Colon (tissue), 2 donors: ENCODE results near the gene PNLIPRP2.

Experiments used
- FAIRE-seq: peaks from 2 replicates; lab custom pipeline; 2012; peaks lifted over from hg19 to GRCh38; lab: Jason Lieb, UNC
- donor health status: control.
- donor health status: control.

The PNLIPRP2 gene

GRCh38 chr10:116612107-116612769 lies 8.5 kb upstream of the PNLIPRP2 start:
- FAIRE-seq: no peak

DNA sequence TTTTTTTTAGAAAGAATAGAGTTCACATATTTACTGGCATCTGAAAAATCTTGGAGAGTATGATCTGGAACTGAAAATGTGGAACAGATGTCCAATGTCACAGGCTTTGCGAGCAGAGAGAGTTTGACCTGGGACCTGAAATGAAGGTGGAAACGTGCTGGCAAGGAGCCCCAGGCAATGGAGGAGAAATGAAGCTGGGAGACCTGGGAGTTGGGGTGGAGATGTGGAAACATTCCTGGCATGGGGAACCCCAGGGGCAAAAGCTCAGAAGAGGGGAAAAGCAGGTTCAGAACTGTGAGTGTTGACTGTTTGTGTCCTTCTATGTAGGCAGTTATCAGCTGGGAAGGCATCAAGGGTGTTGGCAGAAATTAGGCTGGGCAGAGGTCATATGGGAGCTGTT lies 7.3 kb upstream of the PNLIPRP2 start:
- no peak for FAIRE-seq

GRCh38 chr10:116614796-116615195 lies 6.0 kb upstream of the PNLIPRP2 start:
- FAIRE-seq: no peak

- no peak for FAIRE-seq
Measured at GRCh38 chr10:116615199-116615776, 5.5 kb upstream of the PNLIPRP2 start.

GRCh38 chr10:116621476-116621875 lies 723 bp downstream of the PNLIPRP2 start:
- no peak for FAIRE-seq

GRCh38 chr10:116621934-116622655 lies 1.3 kb downstream of the PNLIPRP2 start:
- FAIRE-seq: no peak

DNA sequence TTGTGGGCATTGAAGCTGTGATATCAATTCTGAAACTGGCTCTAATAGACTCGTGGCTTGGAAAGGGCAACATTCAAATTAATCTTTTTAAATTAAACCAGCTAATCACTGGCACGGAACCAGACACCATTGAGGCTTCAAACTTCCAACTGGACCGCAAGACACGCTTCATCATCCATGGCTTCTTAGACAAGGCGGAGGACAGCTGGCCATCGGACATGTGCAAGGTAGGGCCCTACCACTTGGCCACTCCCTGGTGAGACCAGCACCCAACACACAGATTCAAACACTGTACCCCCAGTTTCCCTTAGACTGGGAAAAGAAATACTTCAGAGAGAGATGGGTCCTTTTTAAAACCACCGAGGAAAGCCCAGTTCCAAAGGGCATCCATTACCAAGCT lies 5.1 kb downstream of the PNLIPRP2 start:
- FAIRE-seq: no peak

DNA sequence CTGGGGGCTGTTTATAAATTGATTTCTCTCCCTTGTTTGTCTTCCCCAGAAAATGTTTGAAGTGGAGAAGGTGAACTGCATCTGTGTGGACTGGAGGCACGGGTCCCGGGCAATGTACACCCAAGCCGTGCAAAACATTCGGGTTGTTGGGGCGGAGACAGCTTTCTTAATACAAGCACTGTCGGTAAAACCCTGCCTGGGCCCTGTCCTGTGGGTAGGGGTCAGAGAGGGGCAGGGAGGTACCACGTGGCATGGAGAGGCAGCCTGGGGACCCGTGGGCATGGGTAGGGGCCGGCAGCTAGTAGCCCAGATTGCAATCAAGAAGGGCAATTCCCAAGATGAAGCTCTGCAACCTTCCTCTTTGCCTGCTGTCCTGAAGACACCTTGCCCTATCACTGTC lies 6.1 kb downstream of the PNLIPRP2 start:
- FAIRE-seq: no peak

DNA sequence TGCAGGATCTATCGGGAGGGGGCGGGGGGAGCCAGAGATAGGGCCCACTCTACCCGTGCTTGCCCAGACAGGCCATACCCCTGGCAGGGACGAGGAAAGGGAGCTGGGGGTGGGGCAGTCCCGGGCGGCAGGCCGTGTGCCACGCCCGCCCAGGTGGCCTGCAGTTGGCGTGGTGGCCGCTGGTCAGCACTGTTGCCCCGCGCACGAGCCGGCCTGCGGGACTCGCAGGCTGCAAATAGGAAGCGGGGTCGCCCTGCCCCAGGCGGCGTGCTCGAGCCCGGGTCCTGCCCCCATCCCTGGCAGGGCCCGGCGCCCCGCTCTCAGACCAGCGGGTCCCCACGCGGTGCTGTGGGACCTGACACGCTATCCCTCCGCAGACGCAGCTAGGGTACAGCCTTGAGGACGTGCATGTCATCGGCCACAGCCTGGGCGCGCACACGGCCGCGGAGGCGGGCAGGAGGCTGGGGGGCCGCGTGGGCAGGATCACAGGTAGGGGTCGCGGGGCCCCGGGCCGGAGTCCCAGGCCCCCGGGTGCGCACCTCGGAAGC lies 6.7 kb downstream of the PNLIPRP2 start:
- no peak for FAIRE-seq

GRCh38 chr10:116629340-116629739 lies 8.6 kb downstream of the PNLIPRP2 start:
- no peak for FAIRE-seq

DNA sequence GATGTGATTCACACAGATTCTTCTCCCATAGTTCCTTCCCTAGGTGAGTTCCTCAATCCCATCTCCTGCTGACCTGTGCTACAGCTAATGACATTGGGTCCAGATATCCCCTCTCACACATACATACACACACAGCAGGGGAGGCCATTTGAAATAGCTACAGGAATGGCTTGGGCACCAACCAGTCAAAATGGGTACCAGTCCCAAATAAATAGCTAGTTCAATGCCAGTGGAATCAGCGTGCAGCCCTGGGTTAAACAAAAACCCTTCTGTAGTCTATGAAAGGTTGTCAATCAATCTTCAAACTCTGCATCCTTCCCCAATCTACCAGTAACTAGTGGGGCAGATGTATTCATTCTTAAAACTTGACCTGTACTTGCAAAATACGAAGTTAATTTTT lies 9.3 kb downstream of the PNLIPRP2 start:
- FAIRE-seq: no peak

GRCh38 chr10:116631871-116632295 lies 11.1 kb downstream of the PNLIPRP2 start:
- no peak for FAIRE-seq

DNA sequence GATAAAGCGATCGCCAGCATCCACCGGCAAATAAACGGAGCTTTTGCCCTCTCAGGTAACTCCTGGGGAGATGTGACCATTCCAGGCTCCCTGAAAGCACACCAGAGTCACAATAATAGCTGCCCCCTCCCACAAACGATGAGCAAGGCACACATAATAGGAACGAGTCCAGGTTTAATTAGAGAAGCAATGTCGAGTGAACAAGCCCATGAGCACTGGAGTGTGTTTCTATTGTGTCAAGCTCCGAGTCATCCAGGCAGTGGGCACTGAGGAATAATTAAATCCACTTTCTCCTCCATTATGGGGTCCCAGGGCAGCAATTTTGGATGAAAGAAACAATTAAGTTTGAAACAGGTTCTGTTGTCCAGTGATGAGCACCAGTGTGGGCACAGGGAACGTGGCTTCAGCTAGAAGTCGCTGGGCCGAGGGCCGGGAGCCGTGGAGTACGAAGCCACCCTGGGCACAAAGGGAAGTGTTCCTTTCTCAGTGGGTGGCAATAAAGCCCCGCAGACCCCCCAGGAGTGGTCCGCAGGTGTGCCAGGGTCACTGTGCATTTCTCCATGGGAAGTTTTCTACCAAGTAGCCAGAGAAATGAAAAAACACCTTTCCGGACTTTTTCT lies 12.0 kb downstream of the PNLIPRP2 start:
- no peak for FAIRE-seq

GRCh38 chr10:116633216-116633600 lies 12.5 kb downstream of the PNLIPRP2 start:
- no peak for FAIRE-seq

- no peak for FAIRE-seq
Measured at GRCh38 chr10:116634126-116634975, 13.6 kb downstream of the PNLIPRP2 start.

DNA sequence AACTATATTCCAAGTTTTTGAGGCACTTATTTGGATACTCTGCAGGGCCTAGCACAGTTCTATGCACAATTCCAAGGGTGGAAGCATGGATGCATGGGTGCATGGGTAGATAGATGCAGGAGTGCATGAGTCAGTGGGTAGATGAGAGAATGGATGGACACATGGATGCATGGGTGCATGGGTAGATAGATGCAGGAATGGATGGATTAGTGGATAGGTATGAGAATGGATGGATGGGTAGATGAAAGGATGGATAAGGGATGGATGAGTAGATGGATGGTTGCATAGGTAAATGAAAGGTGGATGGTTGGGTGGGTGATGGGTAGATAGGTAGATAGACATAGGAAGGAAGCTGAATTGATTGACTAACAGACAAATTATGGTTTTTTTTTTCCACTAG lies 15.6 kb downstream of the PNLIPRP2 start:
- no peak for FAIRE-seq

DNA sequence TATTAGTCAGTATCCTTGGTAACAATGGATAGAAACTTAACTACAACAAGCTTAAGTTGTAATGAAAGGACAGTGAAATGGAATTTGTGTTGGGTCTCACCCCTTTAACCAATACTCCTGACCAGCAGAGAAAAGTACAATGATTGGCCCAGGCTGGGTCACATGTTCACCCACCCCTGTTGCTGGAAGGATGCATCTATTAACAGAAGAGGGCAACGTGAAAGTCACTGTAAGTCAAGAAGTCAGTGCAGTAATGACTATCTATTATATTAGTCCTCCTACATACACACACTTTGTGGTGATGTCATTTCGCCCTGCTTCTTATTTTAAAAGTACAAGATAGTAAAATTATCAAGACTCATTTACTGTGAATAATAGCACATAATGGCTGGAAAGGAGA lies 16.2 kb downstream of the PNLIPRP2 start:
- no peak for FAIRE-seq

DNA sequence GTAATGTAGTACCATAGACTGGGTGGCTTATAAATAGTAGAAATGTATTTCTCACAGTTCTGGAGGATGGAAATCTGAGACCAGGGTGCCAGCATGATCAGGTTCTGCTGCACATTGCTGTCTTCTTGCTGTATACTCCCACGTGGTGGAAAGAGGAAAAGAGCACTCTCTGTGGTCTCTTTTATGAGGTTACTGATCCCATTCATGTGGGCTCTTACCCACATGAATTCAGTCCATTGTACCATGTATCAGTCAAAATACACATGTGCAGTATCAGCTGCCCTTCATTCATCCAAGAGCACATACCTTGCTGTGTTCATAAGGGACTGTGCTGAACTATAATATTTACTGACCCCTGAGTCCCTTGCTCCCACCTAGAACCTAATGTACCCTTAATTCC lies 17.1 kb downstream of the PNLIPRP2 start:
- no peak for FAIRE-seq

GRCh38 chr10:116646502-116646901 lies 25.7 kb downstream of the PNLIPRP2 start:
- no peak for FAIRE-seq

DNA sequence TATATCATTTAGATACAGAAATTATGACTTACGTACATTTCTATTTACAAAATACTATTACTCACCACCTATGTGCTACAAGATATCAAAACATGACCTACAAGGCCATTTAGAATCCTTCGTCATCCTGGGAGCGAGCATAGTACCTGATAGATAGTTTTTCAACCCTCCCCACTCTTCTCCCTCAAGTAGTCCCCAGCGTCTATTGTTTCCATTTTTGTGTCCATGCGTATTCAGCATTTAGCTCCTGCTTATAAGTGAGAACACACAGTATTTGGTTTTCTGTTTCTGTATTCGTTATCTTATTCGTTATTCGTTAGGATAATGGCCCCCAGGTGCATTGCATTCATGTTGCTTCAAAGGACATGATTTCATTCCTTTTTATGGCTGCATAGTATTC lies 28.1 kb downstream of the PNLIPRP2 start:
- no peak for FAIRE-seq

- no peak for FAIRE-seq
Measured at GRCh38 chr10:116653885-116654284, 33.1 kb downstream of the PNLIPRP2 start.

DNA sequence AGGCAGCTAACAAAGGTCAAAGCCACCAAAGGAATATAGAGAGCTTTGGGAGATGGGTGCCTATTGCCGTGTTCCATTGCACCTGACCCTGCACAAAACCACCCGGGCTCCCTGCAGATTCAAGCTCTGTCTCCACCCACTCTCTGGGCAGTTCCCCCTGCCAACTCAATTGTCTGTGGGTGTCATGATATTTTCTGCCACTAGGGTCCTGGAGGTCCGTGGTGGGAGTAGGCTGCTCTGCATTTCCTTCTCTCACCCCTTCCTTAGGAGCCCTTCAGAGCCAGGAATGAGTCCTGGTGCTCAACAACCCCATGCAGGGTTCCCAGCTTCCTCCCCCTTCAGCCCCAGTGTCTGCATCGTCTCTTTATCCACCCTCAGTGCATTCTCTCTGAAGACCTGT lies 34.1 kb downstream of the PNLIPRP2 start:
- no peak for FAIRE-seq
